ENCODE data around the gene TIMM13. TPM values are rescaled to one million over a fixed set of nuclear protein-coding genes. Genes with fewer than 3 reads are reported as not detected.
"Not testable (repeated sequence)": the region's sequence is repeated elsewhere in the genome, so short reads cannot be mapped to it uniquely, and the experiment has no call there.

The TIMM13 gene
- total RNA-seq, 1 donor from 2014 or later, result 70.1 TPM

GRCh38 chr19:2421581-2422306 is 5.6 kb downstream of the TIMM13 start:
- no peak for TF ChIP-seq CTCF (IDR thresholded peaks at IDR 0.05; ENCODE audit: insufficient read depth, low read length, poor library complexity, severe bottlenecking)
- DNase-seq (ENCODE audit: low read depth), result no peak
- Histone ChIP-seq H3K4me3 (ENCODE audit: low read depth, low read length) (no peak overlapping the region), H3K27me3 (ENCODE audit: control insufficient read depth, insufficient read depth, low read length) (no peaks in the 10 kb centered on the region), H3K36me3 (ENCODE audit: control insufficient read depth, insufficient read depth, low read length) (peaks cover 1% of the 10 kb centered on the region)

- Histone ChIP-seq H3K36me3 (ENCODE audit: control insufficient read depth, insufficient read depth, low read length) (no peaks in the 10 kb centered on the region), H3K4me3 (ENCODE audit: low read depth, low read length) (no peak overlapping the region), H3K27me3 (ENCODE audit: control insufficient read depth, insufficient read depth, low read length) (no peaks in the 10 kb centered on the region)
- no peak for DNase-seq (ENCODE audit: low read depth)
- no peak for TF ChIP-seq CTCF (IDR thresholded peaks at IDR 0.05; ENCODE audit: insufficient read depth, low read length, poor library complexity, severe bottlenecking)
Measured at GRCh38 chr19:2420490-2420889, 6.9 kb downstream of the TIMM13 start.

- no peaks in the 10 kb centered on the region for H3K36me3 ChIP-seq (ENCODE audit: control insufficient read depth, insufficient read depth, low read length)
- TF ChIP-seq CTCF (IDR thresholded peaks at IDR 0.05; ENCODE audit: insufficient read depth, low read length, poor library complexity, severe bottlenecking), result no peak
- DNase-seq (ENCODE audit: low read depth), result no peak
Measured at GRCh38 chr19:2419754-2420153, 7.6 kb downstream of the TIMM13 start.

GRCh38 chr19:2417881-2418406 is 9.4 kb downstream of the TIMM13 start:
- no peak overlapping the region for H3K4me3 ChIP-seq (ENCODE audit: low read depth, low read length)
- TF ChIP-seq CTCF (IDR thresholded peaks at IDR 0.05; ENCODE audit: insufficient read depth, low read length, poor library complexity, severe bottlenecking), result no peak
- H3K27me3 ChIP-seq (ENCODE audit: control insufficient read depth, insufficient read depth, low read length), result no peaks in the 10 kb centered on the region
- no peak for DNase-seq (ENCODE audit: low read depth)
- H3K36me3 ChIP-seq (ENCODE audit: control insufficient read depth, insufficient read depth, low read length), result no peaks in the 10 kb centered on the region

More at GRCh38 chr19:2419754-2420153, 7.6 kb downstream of the TIMM13 start:
- H3K4me3 ChIP-seq (ENCODE audit: low read depth, low read length), result no peak overlapping the region
- H3K27me3 ChIP-seq (ENCODE audit: control insufficient read depth, insufficient read depth, low read length), result no peaks in the 10 kb centered on the region

GRCh38 chr19:2417436-2417835 is 9.9 kb downstream of the TIMM13 start:
- not testable (repeated sequence) for H3K27me3 ChIP-seq (ENCODE audit: control insufficient read depth, insufficient read depth, low read length); H3K36me3 ChIP-seq (ENCODE audit: control insufficient read depth, insufficient read depth, low read length); DNase-seq (ENCODE audit: low read depth); H3K4me3 ChIP-seq (ENCODE audit: low read depth, low read length)

- Histone ChIP-seq H3K4me3 (ENCODE audit: low read depth, low read length) (no peak overlapping the region), H3K27me3 (ENCODE audit: control insufficient read depth, insufficient read depth, low read length) (peaks cover 2% of the 10 kb centered on the region), H3K36me3 (ENCODE audit: control insufficient read depth, insufficient read depth, low read length) (no peaks in the 10 kb centered on the region)
- DNase-seq (ENCODE audit: low read depth), result no peak
- TF ChIP-seq CTCF (IDR thresholded peaks at IDR 0.05; ENCODE audit: insufficient read depth, low read length, poor library complexity, severe bottlenecking), result no peak
Measured at GRCh38 chr19:2416321-2417097, 10.9 kb downstream of the TIMM13 start.

All from kidney epithelial cell (primary cell).